ENCODE results near the gene SH2D4B. TPM values are rescaled to one million over a fixed set of nuclear protein-coding genes. Genes with fewer than 3 reads are reported as not detected.

Gene SH2D4B
- total RNA-seq, 1 donor from 2014 or later = 0.18 TPM

DNA sequence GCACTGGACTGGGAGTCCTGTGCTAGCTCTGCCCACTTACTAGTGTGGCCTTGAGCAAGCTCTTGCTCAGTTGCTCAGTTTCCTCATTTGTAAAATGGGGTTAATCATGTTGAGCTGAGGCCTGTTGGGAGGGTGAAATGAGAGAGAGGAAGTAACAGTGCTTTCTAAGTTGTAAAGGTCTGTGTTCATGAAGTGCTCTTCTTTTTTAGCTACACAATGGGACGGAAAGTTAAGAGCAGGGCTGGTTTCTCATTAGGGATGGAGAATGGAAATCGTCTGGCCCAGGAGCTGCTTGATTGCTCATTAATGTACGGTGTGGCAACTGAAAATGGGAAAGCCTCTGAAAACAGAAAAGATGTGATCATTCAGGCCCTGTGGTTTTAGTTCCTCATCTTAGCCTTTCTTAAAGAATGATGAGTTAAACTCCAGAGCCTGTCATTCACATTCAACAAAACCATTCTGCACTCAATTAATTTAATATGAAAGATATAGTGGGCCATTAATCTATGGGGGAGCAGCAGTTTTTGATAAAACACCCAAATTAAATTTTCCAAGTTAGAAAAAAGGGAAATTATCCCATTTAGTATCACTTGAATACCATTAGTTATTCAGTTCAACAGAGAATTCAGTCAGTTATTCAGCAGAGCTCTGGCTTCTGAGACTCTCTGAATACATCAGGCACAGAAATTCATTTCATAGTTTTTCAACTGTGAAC is 60.5 kb downstream of the SH2D4B start:
- Mint-ChIP-seq H3K4me1 (ENCODE audit: low read depth) (no peaks in the 10 kb centered on the region), H3K27me3 (ENCODE audit: insufficient read depth) (peaks cover 7% of the 10 kb centered on the region), H3K4me3 (no peak overlapping the region), H3K36me3 (ENCODE audit: low read depth) (no peaks in the 10 kb centered on the region), H3K9me3 (no peaks in the 10 kb centered on the region), H3K27ac (no peak overlapping the region)
- no peak for DNase-seq (ENCODE audit: low spot score)
- intact Hi-C loops (cut with micrococcal nuclease) = loop anchor here (5.0 kb wide), 1 partner anchor 216 kb away; no protein-coding TSS in a partner anchor

GRCh38 chr10:80598951-80599350 is 61.2 kb downstream of the SH2D4B start:
- intact Hi-C loops (cut with micrococcal nuclease) = loop anchor here (1.0 to 5.0 kb wide), 2 partner anchors 155 to 217 kb away; no protein-coding TSS in a partner anchor
- DNase-seq (ENCODE audit: low spot score) = no peak
- H3K27me3 Mint-ChIP-seq (ENCODE audit: insufficient read depth) = peaks cover 3% of the 10 kb centered on the region
- H3K4me3 Mint-ChIP-seq = no peak overlapping the region
- no peaks in the 10 kb centered on the region for H3K36me3 Mint-ChIP-seq (ENCODE audit: low read depth)
- H3K4me1 Mint-ChIP-seq (ENCODE audit: low read depth) = no peaks in the 10 kb centered on the region
- no peak overlapping the region for H3K27ac Mint-ChIP-seq
- H3K9me3 Mint-ChIP-seq = no peaks in the 10 kb centered on the region

GRCh38 chr10:80599424-80599847 is 61.7 kb downstream of the SH2D4B start:
- Mint-ChIP-seq H3K4me3 (no peak overlapping the region), H3K27ac (no peak overlapping the region), H3K36me3 (ENCODE audit: low read depth) (no peaks in the 10 kb centered on the region), H3K9me3 (no peaks in the 10 kb centered on the region), H3K4me1 (ENCODE audit: low read depth) (no peaks in the 10 kb centered on the region), H3K27me3 (ENCODE audit: insufficient read depth) (peaks cover 3% of the 10 kb centered on the region)
- intact Hi-C loops (cut with micrococcal nuclease) = loop anchor here (1.0 to 5.0 kb wide), 2 partner anchors 155 to 217 kb away; no protein-coding TSS in a partner anchor
- DNase-seq (ENCODE audit: low spot score) = no peak

GRCh38 chr10:80600256-80600655 is 62.6 kb downstream of the SH2D4B start:
- no peak overlapping the region for H3K27ac Mint-ChIP-seq
- peaks cover 3% of the 10 kb centered on the region for H3K27me3 Mint-ChIP-seq (ENCODE audit: insufficient read depth)
- intact Hi-C loops (cut with micrococcal nuclease) = no loop called here

GRCh38 chr10:80602881-80603280 is 65.2 kb downstream of the SH2D4B start:
- H3K36me3 Mint-ChIP-seq (ENCODE audit: low read depth) = no peaks in the 10 kb centered on the region
- H3K9me3 Mint-ChIP-seq = no peaks in the 10 kb centered on the region
- H3K4me1 Mint-ChIP-seq (ENCODE audit: low read depth) = no peaks in the 10 kb centered on the region
- no peak overlapping the region for H3K27ac Mint-ChIP-seq
- H3K4me3 Mint-ChIP-seq = no peak overlapping the region
- H3K27me3 Mint-ChIP-seq (ENCODE audit: insufficient read depth) = peaks cover 3% of the 10 kb centered on the region
- no peak for DNase-seq (ENCODE audit: low spot score)
- intact Hi-C loops (cut with micrococcal nuclease) = no loop called here

More at GRCh38 chr10:80600256-80600655, 62.6 kb downstream of the SH2D4B start:
- H3K4me1 Mint-ChIP-seq (ENCODE audit: low read depth) = no peaks in the 10 kb centered on the region
- H3K9me3 Mint-ChIP-seq = no peaks in the 10 kb centered on the region
- H3K36me3 Mint-ChIP-seq (ENCODE audit: low read depth) = no peaks in the 10 kb centered on the region
- H3K4me3 Mint-ChIP-seq = no peak overlapping the region
- DNase-seq (ENCODE audit: low spot score) = no peak

GRCh38 chr10:80603516-80603915 is 65.8 kb downstream of the SH2D4B start:
- intact Hi-C loops (cut with micrococcal nuclease) = no loop called here
- no peaks in the 10 kb centered on the region for H3K36me3 Mint-ChIP-seq (ENCODE audit: low read depth)
- H3K27me3 Mint-ChIP-seq (ENCODE audit: insufficient read depth) = peaks cover 3% of the 10 kb centered on the region
- no peak overlapping the region for H3K27ac Mint-ChIP-seq
- no peak for DNase-seq (ENCODE audit: low spot score)
- no peak overlapping the region for H3K4me3 Mint-ChIP-seq
- H3K9me3 Mint-ChIP-seq = no peaks in the 10 kb centered on the region
- H3K4me1 Mint-ChIP-seq (ENCODE audit: low read depth) = no peaks in the 10 kb centered on the region

GRCh38 chr10:80608706-80609105 is 71.0 kb downstream of the SH2D4B start:
- no peak overlapping the region for H3K27ac Mint-ChIP-seq
- no peaks in the 10 kb centered on the region for H3K36me3 Mint-ChIP-seq (ENCODE audit: low read depth)
- no peaks in the 10 kb centered on the region for H3K4me1 Mint-ChIP-seq (ENCODE audit: low read depth)
- no peak overlapping the region for H3K4me3 Mint-ChIP-seq
- intact Hi-C loops (cut with micrococcal nuclease) = no loop called here
- no peaks in the 10 kb centered on the region for H3K9me3 Mint-ChIP-seq
- DNase-seq (ENCODE audit: low spot score) = no peak
- H3K27me3 Mint-ChIP-seq (ENCODE audit: insufficient read depth) = no peaks in the 10 kb centered on the region

DNA sequence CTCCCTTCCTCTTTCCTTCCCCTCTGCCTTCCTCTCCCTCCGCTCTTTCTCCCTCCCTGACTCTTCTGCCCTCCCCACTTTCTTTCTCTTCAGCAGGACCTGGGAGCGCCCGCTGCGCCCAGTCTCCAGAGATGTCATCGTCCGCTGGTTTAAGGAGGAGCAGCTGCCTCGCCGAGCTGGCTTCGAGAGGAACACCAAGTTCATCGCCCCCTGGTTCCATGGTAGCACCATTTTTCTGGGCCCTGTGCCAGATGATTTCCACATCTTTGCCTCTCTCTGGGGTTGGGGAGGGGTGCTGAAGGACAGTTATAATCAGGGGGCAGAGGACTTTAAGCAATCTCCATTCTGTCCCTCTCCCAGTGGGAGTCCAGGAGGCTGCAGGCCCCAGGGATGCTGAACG is 71.6 kb downstream of the SH2D4B start:
- Mint-ChIP-seq H3K9me3 (no peaks in the 10 kb centered on the region), H3K36me3 (ENCODE audit: low read depth) (no peaks in the 10 kb centered on the region), H3K27ac (no peak overlapping the region), H3K4me1 (ENCODE audit: low read depth) (no peaks in the 10 kb centered on the region), H3K4me3 (no peak overlapping the region), H3K27me3 (ENCODE audit: insufficient read depth) (no peaks in the 10 kb centered on the region)
- no peak for DNase-seq (ENCODE audit: low spot score)
- intact Hi-C loops (cut with micrococcal nuclease) = no loop called here

DNA sequence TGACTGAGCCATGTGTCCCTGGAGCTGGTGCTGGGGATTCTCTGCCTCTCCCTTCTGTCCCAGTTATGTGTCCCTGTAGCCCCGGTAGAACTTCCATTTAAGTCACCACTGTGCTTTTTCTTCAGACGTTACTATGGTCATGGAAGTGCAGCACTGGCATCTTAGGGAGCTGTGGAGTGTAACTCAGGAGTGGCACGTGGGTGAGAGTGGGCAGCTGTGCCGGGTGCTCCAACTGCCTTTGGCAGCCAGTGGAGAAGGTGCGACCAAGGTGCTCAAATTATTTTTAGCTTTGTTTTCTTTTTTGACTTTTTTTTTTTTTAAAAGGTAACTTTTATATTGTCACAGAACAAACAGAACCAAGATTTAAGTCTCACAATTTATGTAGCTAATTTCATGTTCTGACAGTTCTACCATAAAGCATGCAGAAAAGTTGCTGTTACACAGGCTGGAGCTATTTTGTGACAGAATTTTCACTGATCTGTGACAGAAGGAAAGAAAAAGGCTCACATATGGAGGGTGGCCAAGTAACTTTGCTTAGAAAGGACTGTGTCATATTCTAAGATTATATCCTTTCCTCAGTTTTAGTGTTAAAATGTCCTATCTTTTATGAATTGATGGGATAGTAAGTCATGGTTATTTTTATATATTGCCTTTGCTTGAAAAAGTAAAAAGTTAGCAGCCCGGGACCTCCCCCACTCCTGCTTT is 73.9 kb downstream of the SH2D4B start:
- no peak overlapping the region for H3K27ac Mint-ChIP-seq
- DNase-seq (ENCODE audit: low spot score) = no peak

DNA sequence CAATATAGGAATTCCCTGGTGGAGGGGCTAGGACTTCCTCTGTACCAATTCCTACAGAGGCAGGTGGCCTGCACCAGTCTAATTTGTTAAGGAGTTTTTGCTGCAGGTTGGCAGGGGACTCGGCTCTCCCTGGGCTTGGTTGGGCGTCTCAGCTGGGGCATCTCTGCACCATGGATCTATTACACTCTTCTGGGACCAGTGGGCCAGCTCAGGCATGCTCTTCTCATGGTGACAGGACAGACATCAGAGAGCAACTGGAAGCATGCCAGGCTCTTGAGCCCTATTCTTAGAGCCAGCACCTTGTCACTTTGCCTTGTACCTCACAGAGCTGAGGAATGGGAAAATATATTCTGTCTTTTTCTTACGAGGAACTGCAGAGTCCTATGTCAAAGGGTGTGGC is 74.6 kb downstream of the SH2D4B start:
- intact Hi-C loops (cut with micrococcal nuclease) = no loop called here
- no peak for DNase-seq (ENCODE audit: low spot score)
- Mint-ChIP-seq H3K9me3 (no peaks in the 10 kb centered on the region), H3K27ac (no peak overlapping the region), H3K4me3 (no peak overlapping the region), H3K4me1 (ENCODE audit: low read depth) (no peaks in the 10 kb centered on the region), H3K36me3 (ENCODE audit: low read depth) (no peaks in the 10 kb centered on the region), H3K27me3 (ENCODE audit: insufficient read depth) (peaks cover 3% of the 10 kb centered on the region)

More for the DNA sequence above, 73.9 kb downstream of the SH2D4B start:
- Mint-ChIP-seq H3K36me3 (ENCODE audit: low read depth) (no peaks in the 10 kb centered on the region), H3K9me3 (no peaks in the 10 kb centered on the region), H3K4me1 (ENCODE audit: low read depth) (no peaks in the 10 kb centered on the region), H3K4me3 (no peak overlapping the region), H3K27me3 (ENCODE audit: insufficient read depth) (peaks cover 3% of the 10 kb centered on the region)
- intact Hi-C loops (cut with micrococcal nuclease) = no loop called here

- Mint-ChIP-seq H3K36me3 (ENCODE audit: low read depth) (no peaks in the 10 kb centered on the region), H3K27me3 (ENCODE audit: insufficient read depth) (peaks cover 3% of the 10 kb centered on the region), H3K4me3 (no peak overlapping the region), H3K9me3 (no peaks in the 10 kb centered on the region), H3K27ac (no peak overlapping the region), H3K4me1 (ENCODE audit: low read depth) (no peaks in the 10 kb centered on the region)
- no peak for DNase-seq (ENCODE audit: low spot score)
- intact Hi-C loops (cut with micrococcal nuclease) = no loop called here
These were observed 75.9 kb downstream of the SH2D4B start for GRCh38 chr10:80613466-80614170.

DNA sequence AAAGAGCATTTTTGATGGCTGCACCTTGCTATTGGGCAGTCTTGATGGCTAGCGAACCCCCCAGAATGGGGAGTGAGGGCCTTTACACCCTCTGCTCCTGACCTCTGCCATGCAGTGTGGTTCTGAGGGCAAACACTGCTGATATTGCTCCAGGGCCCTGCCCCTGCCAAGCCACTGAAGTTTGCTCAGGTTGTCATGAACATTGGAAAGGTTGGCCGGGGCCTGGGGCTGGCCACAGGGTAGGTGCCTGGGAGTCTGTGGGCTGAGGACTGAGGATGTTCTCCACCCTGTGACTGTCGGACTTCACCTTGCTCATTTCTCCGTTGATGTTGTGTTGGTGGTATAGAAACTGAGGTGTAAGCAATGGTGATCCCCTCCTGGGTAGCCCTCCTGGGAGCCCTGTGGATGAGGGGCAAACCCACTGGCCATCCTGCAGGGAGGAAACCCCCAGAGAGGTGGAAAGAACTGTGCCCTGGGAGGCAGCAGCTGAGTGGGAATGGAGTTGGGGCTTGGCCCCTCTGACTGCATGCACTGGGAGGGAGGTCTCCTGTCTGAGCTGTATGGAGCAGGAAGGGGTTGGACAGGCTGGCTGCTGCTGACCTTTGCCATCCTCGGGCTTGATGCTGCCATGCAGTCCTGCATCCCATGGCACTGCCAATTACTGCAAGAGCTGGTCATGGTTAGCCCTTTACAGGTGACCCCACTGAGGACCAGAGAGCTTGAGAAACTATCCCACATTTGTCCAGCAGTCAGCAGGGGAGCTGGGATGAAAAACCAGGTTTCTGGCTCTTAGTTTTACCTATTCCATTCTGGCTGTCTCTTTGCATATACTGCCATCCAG is 77.1 kb downstream of the SH2D4B start:
- Mint-ChIP-seq H3K27ac (no peak overlapping the region), H3K9me3 (no peaks in the 10 kb centered on the region), H3K4me3 (no peak overlapping the region), H3K36me3 (ENCODE audit: low read depth) (no peaks in the 10 kb centered on the region), H3K27me3 (ENCODE audit: insufficient read depth) (peaks cover 3% of the 10 kb centered on the region), H3K4me1 (ENCODE audit: low read depth) (no peaks in the 10 kb centered on the region)
- no peak for DNase-seq (ENCODE audit: low spot score)
- intact Hi-C loops (cut with micrococcal nuclease) = no loop called here
